Upper lobe of left lung (tissue), 6 donors: ENCODE data around the gene ELK3. TPM values are rescaled to one million over a fixed set of nuclear protein-coding genes. Genes with fewer than 3 reads are reported as not detected.

Source experiments
- ATAC-seq, 2 donors: fragments of 200-7000 bp; cut with Tn5 transposase; one replicate each; pipeline ENCODE4 v1.9.1; 2022; ENCODE audit warnings: mild to moderate bottlenecking in 2 of 2, moderate library complexity in 2 of 2; ENCODE audit not compliant: low FRiP score in 2 of 2
- DNase-seq, 2 donors: peaks; one replicate each; pipeline ENCODE4 v3.0.0-alpha.2; 2019 to 2020
- H3K27ac ChIP-seq, 4 donors: fragments of 200-600 bp; sonication (generic); one replicate each; pipeline ENCODE4 v1.5.1; 2016 to 2019
- H3K27me3 ChIP-seq, 4 donors: fragments of 200-600 bp; sonication (generic); one replicate each; pipeline ENCODE4 v1.5.1; 2017 to 2019
- H3K36me3 ChIP-seq, 4 donors: fragments of 200-600 bp; sonication (generic); one replicate each; pipeline ENCODE4 v1.5.1; 2016 to 2019
- H3K4me1 ChIP-seq, 4 donors: fragments of 200-600 bp; sonication (generic); one replicate each; pipeline ENCODE4 v1.5.1; 2018 to 2019
- H3K4me3 ChIP-seq, 4 donors: fragments of 200-600 bp; sonication (generic); one replicate each; pipeline ENCODE4 v1.5.1; 2017 to 2019; ENCODE audit warnings: mild to moderate bottlenecking in 2 of 4, moderate library complexity in 1 of 4
- H3K9me3 ChIP-seq, 4 donors: fragments of 200-600 bp; sonication (generic); one replicate each; pipeline ENCODE4 v1.5.1; 2018 to 2019
- EP300 ChIP-seq, 4 donors: sonication (generic); formaldehyde crosslinking; IDR thresholded peaks; one replicate each; pipeline ENCODE4 v1.5.1; 2017; ENCODE audit warnings: antibody characterized with exemption in 4 of 4, control low read depth in 2 of 4
- POLR2A ChIP-seq, 4 donors: fragments of 450-650 bp; IDR thresholded peaks; one replicate each; pipeline ENCODE4 v1.5.1; 2016 to 2017; ENCODE audit warnings: antibody characterized with exemption in 4 of 4, mild to moderate bottlenecking in 2 of 4
- POLR2AphosphoS5 ChIP-seq, 2 donors: sonication (generic); formaldehyde crosslinking; IDR thresholded peaks; one replicate each; pipeline ENCODE4 v1.5.1; 2017; ENCODE audit warnings: antibody characterized with exemption in 2 of 2
- WGBS, 2 donors: methylation state at CpG; one replicate each; pipeline ENCODE4 v1.1.5; 2017 to 2018; 5-methylcytosine and 5-hydroxymethylcytosine counted together
- total RNA-seq, 6 donors: library from RNA; depleted of rRNA in 4 of 6; stranded (reverse); fragments of >200 nt in 4 of 6; gene quantifications; one replicate each; pipeline versions ENCODE4 v1.1.0 to v1.2.1, GENCODE V29; 2016 to 2021
- TF ChIP-seq, protein P1 (sequence below), 6 experiments: fragments of 450-650 bp in 4 of 6; fragments of 200-600 bp in 2 of 6; sonication (generic) in 2 of 6; IDR thresholded peaks; one replicate each; pipeline ENCODE4 v1.5.1; 2016 to 2019; ENCODE audit warnings: antibody characterized with exemption in 6 of 6
- donor health status: DM: no; HTN: no; CAD: no; lungs with moderate emphysema.
- donor health status: DM: no; HTN: yes; CAD: no; lungs with severe emphysema.

ELK3 gene
- total RNA-seq, 6 donors from 2014 or later = 7.3 to 38.4 (median 22.1) TPM

DNA sequence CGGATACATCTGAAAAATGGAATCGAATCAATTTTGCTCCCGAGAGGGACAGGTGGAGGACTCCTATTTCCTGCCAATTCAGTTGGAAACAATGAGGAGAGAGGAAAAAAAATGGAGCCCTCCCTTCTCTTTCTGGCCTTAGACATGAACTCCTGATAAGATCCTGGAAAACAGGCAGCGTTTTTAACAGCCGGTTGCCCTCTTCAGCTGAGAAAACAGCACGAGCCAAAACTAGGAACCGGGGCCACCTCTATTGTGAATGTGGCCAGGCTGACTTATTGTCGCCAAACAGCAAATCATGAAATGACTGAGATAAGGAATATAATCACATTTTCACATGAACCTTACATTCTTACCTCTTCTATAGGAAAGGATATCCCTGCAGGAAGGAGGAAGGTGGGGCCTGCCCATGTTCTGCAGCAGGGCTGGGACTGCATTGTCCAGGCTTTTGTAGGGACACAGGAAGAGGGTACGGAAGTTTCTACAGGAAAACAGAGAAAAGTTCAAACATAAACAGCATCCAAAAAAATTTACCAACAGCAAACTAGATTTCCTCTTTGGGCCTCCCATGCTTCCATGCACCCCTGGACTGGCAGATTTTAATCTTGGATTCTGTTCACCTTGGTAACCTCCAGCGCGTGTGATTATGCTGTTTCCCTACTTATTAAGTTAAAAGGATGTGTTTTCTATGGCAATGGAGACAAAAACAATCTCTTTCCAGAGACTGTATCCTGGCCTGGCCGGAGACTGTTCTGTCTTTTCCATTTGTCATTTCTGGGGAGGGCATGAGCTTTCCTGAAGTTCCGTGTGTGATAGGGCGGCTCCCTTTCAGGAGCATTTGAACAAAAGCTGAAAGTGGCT lies 29.0 kb upstream of the ELK3 start:
- no peak for DNase-seq
- Histone ChIP-seq H3K4me3 (no peak overlapping the region), H3K27me3 (no peaks in the 10 kb centered on the region), H3K36me3 (no peaks in the 10 kb centered on the region), H3K27ac (peak overlapping the region; percentile 66 to 86 (median 74)), H3K9me3 (no peaks in the 10 kb centered on the region), H3K4me1 (peaks cover 0 to 14% (median 11%) of the 10 kb centered on the region in 4 donors)
- WGBS, 2 donors = 58 to 64% methylated on average over 14 of the region's 14 CpGs
- no peak for ATAC-seq
- TF ChIP-seq POLR2A (IDR thresholded peaks at IDR 0.05) (no peak), EP300 (IDR thresholded peaks at IDR 0.05) (no peak), POLR2AphosphoS5 (IDR thresholded peaks at IDR 0.05) (no peak)
- TF ChIP-seq, protein P1, sequence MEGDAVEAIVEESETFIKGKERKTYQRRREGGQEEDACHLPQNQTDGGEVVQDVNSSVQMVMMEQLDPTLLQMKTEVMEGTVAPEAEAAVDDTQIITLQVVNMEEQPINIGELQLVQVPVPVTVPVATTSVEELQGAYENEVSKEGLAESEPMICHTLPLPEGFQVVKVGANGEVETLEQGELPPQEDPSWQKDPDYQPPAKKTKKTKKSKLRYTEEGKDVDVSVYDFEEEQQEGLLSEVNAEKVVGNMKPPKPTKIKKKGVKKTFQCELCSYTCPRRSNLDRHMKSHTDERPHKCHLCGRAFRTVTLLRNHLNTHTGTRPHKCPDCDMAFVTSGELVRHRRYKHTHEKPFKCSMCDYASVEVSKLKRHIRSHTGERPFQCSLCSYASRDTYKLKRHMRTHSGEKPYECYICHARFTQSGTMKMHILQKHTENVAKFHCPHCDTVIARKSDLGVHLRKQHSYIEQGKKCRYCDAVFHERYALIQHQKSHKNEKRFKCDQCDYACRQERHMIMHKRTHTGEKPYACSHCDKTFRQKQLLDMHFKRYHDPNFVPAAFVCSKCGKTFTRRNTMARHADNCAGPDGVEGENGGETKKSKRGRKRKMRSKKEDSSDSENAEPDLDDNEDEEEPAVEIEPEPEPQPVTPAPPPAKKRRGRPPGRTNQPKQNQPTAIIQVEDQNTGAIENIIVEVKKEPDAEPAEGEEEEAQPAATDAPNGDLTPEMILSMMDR (IDR thresholded peaks at IDR 0.05) = no peak

GRCh38 chr12:96166765-96167164 lies 27.4 kb upstream of the ELK3 start:
- Histone ChIP-seq H3K9me3 (no peaks in the 10 kb centered on the region), H3K27me3 (no peaks in the 10 kb centered on the region), H3K4me1 (peaks cover 0 to 21% (median 18%) of the 10 kb centered on the region in 4 donors), H3K27ac (peak overlapping the region; percentile 10 to 86 (median 72)), H3K36me3 (no peaks in the 10 kb centered on the region), H3K4me3 (no peak overlapping the region)
- TF ChIP-seq POLR2AphosphoS5 (IDR thresholded peaks at IDR 0.05) (no peak), POLR2A (IDR thresholded peaks at IDR 0.05) (no peak), EP300 (IDR thresholded peaks at IDR 0.05) (no peak)
- TF ChIP-seq, protein P1 (IDR thresholded peaks at IDR 0.05) = no peak
- ATAC-seq = no peak
- no peak for DNase-seq
- WGBS, 2 donors = 78 to 88% methylated on average over 2 of the region's 2 CpGs

DNA sequence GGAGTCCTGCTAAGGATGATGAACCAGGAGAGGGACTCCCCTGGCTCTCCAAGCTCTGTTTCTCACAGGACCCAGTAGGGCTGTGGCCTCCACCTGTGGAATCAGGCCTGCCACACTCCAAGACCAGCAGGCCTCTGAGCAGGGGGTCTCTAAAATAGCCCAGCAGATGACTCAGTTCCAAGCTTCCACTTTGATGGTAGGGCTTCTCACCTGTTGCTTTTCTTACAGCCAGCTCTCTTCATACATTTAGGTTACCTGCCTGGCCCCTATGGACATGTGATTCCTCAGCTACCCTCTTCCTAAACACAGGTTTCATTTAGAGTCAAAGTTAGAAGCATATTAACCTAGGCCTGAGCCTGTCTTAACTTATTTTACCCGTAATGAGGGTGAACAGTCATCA lies 26.7 kb upstream of the ELK3 start:
- Histone ChIP-seq H3K27me3 (no peaks in the 10 kb centered on the region), H3K36me3 (no peaks in the 10 kb centered on the region), H3K27ac (peak overlapping the region; percentile 4 to 67 (median 38)), H3K4me1 (peaks cover 0 to 24% (median 18%) of the 10 kb centered on the region in 4 donors), H3K9me3 (no peaks in the 10 kb centered on the region), H3K4me3 (no peak overlapping the region)
- ATAC-seq (no peak), DNase-seq (no peak)
- 93 to 96% methylated on average over 1 of the region's 1 CpG for WGBS, 2 donors
- TF ChIP-seq, protein P1 (IDR thresholded peaks at IDR 0.05) = no peak
- TF ChIP-seq POLR2A (IDR thresholded peaks at IDR 0.05) = no peak
- no peak for TF ChIP-seq EP300 (IDR thresholded peaks at IDR 0.05)
- TF ChIP-seq POLR2AphosphoS5 (IDR thresholded peaks at IDR 0.05) = no peak

DNA sequence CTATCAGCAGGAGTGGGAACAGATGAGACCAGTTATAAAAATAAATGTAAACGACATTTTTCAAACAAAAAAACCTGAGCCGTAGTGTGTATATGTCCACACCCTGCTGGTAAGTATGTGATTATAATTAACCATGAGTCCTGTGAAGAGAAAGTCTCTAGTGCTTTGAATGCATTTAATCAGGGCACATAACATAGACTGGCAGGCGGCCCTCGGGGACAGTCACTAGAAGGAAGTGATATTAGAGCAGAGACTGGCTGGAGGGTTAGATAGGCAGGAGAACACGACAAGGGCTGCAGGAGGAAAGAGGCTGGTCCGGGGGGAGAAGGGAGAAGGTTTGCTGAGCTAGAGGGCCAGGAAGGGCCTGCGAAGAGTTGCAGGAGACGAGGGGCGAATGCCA lies 23.8 kb upstream of the ELK3 start:
- DNase-seq (no peak), ATAC-seq (no peak)
- Histone ChIP-seq H3K4me1 (peaks cover 0 to 20% (median 16%) of the 10 kb centered on the region in 4 donors), H3K27ac (peak overlapping the region; percentile 27 to 70 (median 48)), H3K36me3 (no peaks in the 10 kb centered on the region), H3K27me3 (no peaks in the 10 kb centered on the region), H3K4me3 (no peak overlapping the region), H3K9me3 (no peaks in the 10 kb centered on the region)
- 35 to 38% methylated on average over 9 of the region's 9 CpGs for WGBS, 2 donors
- TF ChIP-seq EP300 (IDR thresholded peaks at IDR 0.05) (no peak), POLR2AphosphoS5 (IDR thresholded peaks at IDR 0.05) (no peak)

DNA sequence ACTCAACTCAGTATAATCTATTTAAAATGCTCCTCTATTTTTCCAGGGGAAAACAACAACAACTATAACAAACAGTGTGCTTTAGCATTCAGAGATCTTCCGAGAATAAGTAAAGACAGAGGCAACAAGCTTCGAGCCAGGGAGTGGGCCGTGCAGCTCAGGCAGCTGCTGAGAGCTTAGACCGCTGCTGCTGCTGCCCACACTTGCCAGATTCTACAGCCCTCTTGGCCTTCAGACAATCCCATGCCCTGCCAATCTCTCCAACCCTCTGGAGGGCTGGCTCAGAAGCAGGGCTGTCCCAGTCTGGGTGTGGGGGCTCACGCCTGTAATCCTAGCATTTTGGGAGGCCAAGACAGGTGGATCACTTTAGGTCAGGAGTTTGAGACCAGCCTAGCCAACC lies 23.4 kb upstream of the ELK3 start:
- Histone ChIP-seq H3K4me1 (peaks cover 0 to 20% (median 16%) of the 10 kb centered on the region in 4 donors), H3K36me3 (no peaks in the 10 kb centered on the region), H3K27ac (peak overlapping the region; percentile 27 to 70 (median 48)), H3K9me3 (peaks cover 0 to 1% (median under 1%) of the 10 kb centered on the region in 4 donors), H3K27me3 (no peaks in the 10 kb centered on the region), H3K4me3 (no peak overlapping the region)
- ATAC-seq (no peak), DNase-seq (no peak)
- TF ChIP-seq EP300 (IDR thresholded peaks at IDR 0.05) = no peak
- TF ChIP-seq POLR2A (IDR thresholded peaks at IDR 0.05) = no peak
- TF ChIP-seq POLR2AphosphoS5 (IDR thresholded peaks at IDR 0.05) = no peak
- TF ChIP-seq, protein P1 (IDR thresholded peaks at IDR 0.05) = no peak
- WGBS, 2 donors = 62 to 68% methylated on average over 5 of the region's 5 CpGs
